H1 (cell line): ENCODE measurements around the gene IL2RA. TPM values are rescaled to one million over a fixed set of nuclear protein-coding genes. Genes with fewer than 3 reads are reported as not detected.

Source experiments
- CTCF ChIA-PET: fragments of 300-600 bp; sonication (Branson Sonifier 250); formaldehyde crosslinking; loops from one replicate; lab custom pipeline; 2021; ENCODE audit not compliant: partially characterized antibody; lab: Charles Lee
- POLR2A ChIA-PET: fragments of 300-600 bp; sonication (Branson Sonifier 250); formaldehyde crosslinking; loops from one replicate; lab custom pipeline; 2021; ENCODE audit warnings: inconsistent platforms; ENCODE audit not compliant: partially characterized antibody; lab: Charles Lee
- DNase-seq, 2 experiments: peaks; one replicate each; pipeline versions ENCODE4 v3.0.0 to v3.0.0-alpha.2; 2010 to 2022; ENCODE audit warnings: low spot score in 2 of 2, low read depth in 1 of 2, mixed read lengths in 1 of 2
- FAIRE-seq: peaks from 2 replicates; lab custom pipeline; 2011; peaks lifted over from hg19 to GRCh38; lab: Jason Lieb, UNC
- H2AFZ ChIP-seq: 2 replicates; pipeline ENCODE4 v1.8.1; 2012; ENCODE audit warnings: low read length, inconsistent platforms
- H2AK5ac ChIP-seq: 2 replicates; pipeline ENCODE4 v1.6.1; 2013; ENCODE audit warnings: low read depth, low read length
- H2BK120ac ChIP-seq: replicated peaks from 2 replicates; pipeline ENCODE3; 2013; ENCODE audit warnings: low read depth, low read length, inconsistent platforms
- H2BK12ac ChIP-seq: 2 replicates; pipeline ENCODE4 v1.6.1; 2013; ENCODE audit warnings: low read depth, low read length
- H2BK15ac ChIP-seq: 2 replicates; pipeline ENCODE4 v1.6.1; 2013; ENCODE audit warnings: low read length
- H2BK20ac ChIP-seq: 2 replicates; pipeline ENCODE4 v1.6.1; 2013; ENCODE audit warnings: low read length
- H2BK5ac ChIP-seq: 2 replicates; pipeline ENCODE4 v1.6.1; 2013; ENCODE audit warnings: low read depth, low read length
- H3K14ac ChIP-seq: 2 replicates; pipeline ENCODE4 v1.6.1; 2013; ENCODE audit warnings: inconsistent platforms; ENCODE audit not compliant: insufficient read length
- H3K18ac ChIP-seq: 2 replicates; pipeline ENCODE4 v1.6.1; 2013; ENCODE audit warnings: low read length; ENCODE audit errors: extremely low read depth
- H3K23ac ChIP-seq: 2 replicates; pipeline ENCODE4 v1.6.1; 2013; ENCODE audit warnings: inconsistent platforms; ENCODE audit not compliant: insufficient read length
- H3K23me2 ChIP-seq: 2 replicates; pipeline ENCODE4 v1.6.1; 2013; ENCODE audit warnings: low read depth, low read length
- H3K27ac ChIP-seq: 2 replicates; pipeline ENCODE4 v1.6.1; 2011; ENCODE audit warnings: low read depth, low read length, inconsistent platforms
- H3K27me3 ChIP-seq, 4 experiments: replicated peaks in 1 of 4; 1 replicate in 1 of 4; 2 replicates in 3 of 4; pipeline versions ENCODE4 v1.6.1 to v1.8.1; 2011 to 2013; ENCODE audit warnings: low read length in 3 of 4, mild to moderate bottlenecking in 3 of 4, inconsistent platforms in 2 of 4, mixed read lengths in 2 of 4, moderate library complexity in 1 of 4; ENCODE audit not compliant: control insufficient read depth in 3 of 4, insufficient read depth in 3 of 4; ENCODE audit errors: extremely low read depth in 1 of 4
- H3K36me3 ChIP-seq, 4 experiments: 2 replicates each; pipeline versions ENCODE4 v1.6.1 to v1.8.1; 2011 to 2013; ENCODE audit warnings: mild to moderate bottlenecking in 4 of 4, low read length in 3 of 4, moderate library complexity in 2 of 4, control low read depth in 1 of 4, inconsistent platforms in 1 of 4; ENCODE audit not compliant: insufficient read depth in 4 of 4, control insufficient read depth in 2 of 4
- H3K4ac ChIP-seq: replicated peaks from 2 replicates; pipeline ENCODE3; 2013; ENCODE audit warnings: low read length, low read depth, mixed read lengths, inconsistent platforms; ENCODE audit not compliant: insufficient read length
- H3K4me1 ChIP-seq, 4 experiments: replicated peaks in 1 of 4; 1 replicate in 1 of 4; 2 replicates in 3 of 4; pipeline versions ENCODE4 v1.6.1 to v1.8.1; 2011 to 2013; ENCODE audit warnings: low read length in 3 of 4, inconsistent platforms in 2 of 4, mixed read lengths in 1 of 4; ENCODE audit not compliant: insufficient read depth in 4 of 4, control insufficient read depth in 3 of 4
- H3K4me2 ChIP-seq, 2 experiments: 2 replicates each; pipeline versions ENCODE4 v1.6.1 to v1.8.1; 2011 to 2013; ENCODE audit warnings: low read depth in 2 of 2, low read length in 2 of 2, control low read depth in 1 of 2, inconsistent platforms in 1 of 2, mild to moderate bottlenecking in 1 of 2; ENCODE audit not compliant: insufficient read depth in 1 of 2
- H3K4me3 ChIP-seq, 4 experiments: fragments of 200-600, 300-600 bp in 1 of 4; sonication (generic), shearing (Covaris generic), sonication (Bioruptor Twin) in 1 of 4; 2 replicates each; pipeline versions ENCODE4 v1.5.1 to v1.8.1; 2011 to 2016; ENCODE audit warnings: low read length in 4 of 4, low read depth in 3 of 4, control low read depth in 2 of 4, inconsistent platforms in 2 of 4, mild to moderate bottlenecking in 2 of 4, mixed read lengths in 1 of 4, moderate library complexity in 1 of 4; ENCODE audit not compliant: insufficient read depth in 2 of 4; ENCODE audit errors: extremely low read depth in 1 of 4
- H3K56ac ChIP-seq: replicated peaks from 2 replicates; pipeline ENCODE3; 2013; ENCODE audit warnings: low read depth, mild to moderate bottlenecking, mixed read lengths, low read length, inconsistent platforms; ENCODE audit not compliant: insufficient read length
- H3K79me1 ChIP-seq: 2 replicates; pipeline ENCODE4 v1.6.1; 2013; ENCODE audit warnings: low read depth, low read length, control low read depth
- H3K79me2 ChIP-seq, 2 experiments: 2 replicates each; pipeline versions ENCODE4 v1.6.1 to v1.8.1; 2012 to 2013; ENCODE audit warnings: low read length in 2 of 2, mild to moderate bottlenecking in 2 of 2, inconsistent platforms in 1 of 2; ENCODE audit not compliant: insufficient read depth in 2 of 2, control insufficient read depth in 1 of 2
- H3K9ac ChIP-seq, 4 experiments: replicated peaks in 1 of 4; 1 replicate in 1 of 4; 2 replicates in 3 of 4; pipeline versions ENCODE4 v1.6.1 to v1.8.1; 2011 to 2013; ENCODE audit warnings: low read depth in 3 of 4, low read length in 3 of 4, control low read depth in 2 of 4, mild to moderate bottlenecking in 2 of 4, moderate library complexity in 2 of 4, inconsistent platforms in 1 of 4; ENCODE audit errors: extremely low read depth in 1 of 4
- H3K9me3 ChIP-seq, 2 experiments: 2 replicates each; pipeline versions ENCODE4 v1.6.1 to v1.8.1; 2012 to 2013; ENCODE audit warnings: mild to moderate bottlenecking in 2 of 2, moderate library complexity in 2 of 2, control low read depth in 1 of 2, inconsistent platforms in 1 of 2, low read depth in 1 of 2, low read length in 1 of 2, mixed read lengths in 1 of 2; ENCODE audit not compliant: insufficient read depth in 2 of 2
- H4K20me1 ChIP-seq, 2 experiments: replicated peaks in 1 of 2; 2 replicates each; pipeline versions ENCODE3 to v1.8.1; 2011 to 2013; ENCODE audit warnings: inconsistent platforms in 2 of 2, low read length in 2 of 2, mild to moderate bottlenecking in 1 of 2; ENCODE audit not compliant: insufficient read depth in 2 of 2, control insufficient read depth in 1 of 2
- H4K5ac ChIP-seq: 2 replicates; pipeline ENCODE4 v1.6.1; 2013; ENCODE audit warnings: low read length, low read depth, mixed read lengths, inconsistent platforms; ENCODE audit not compliant: insufficient read length
- H4K8ac ChIP-seq: 2 replicates; pipeline ENCODE4 v1.8.0; 2013; ENCODE audit warnings: mild to moderate bottlenecking, moderate library complexity, low read length, inconsistent platforms; ENCODE audit not compliant: insufficient read depth; ENCODE audit errors: extremely low read depth
- H4K91ac ChIP-seq: replicated peaks from 2 replicates; pipeline ENCODE3; 2013; ENCODE audit warnings: low read length, mixed read lengths, inconsistent platforms; ENCODE audit not compliant: insufficient read length
- BACH1 ChIP-seq: IDR thresholded peaks from 2 replicates; pipeline ENCODE4 v1.6.1; 2012; ENCODE audit warnings: low read length, improper control_type of control experiment
- CHD1 ChIP-seq: IDR thresholded peaks from 2 replicates; pipeline ENCODE4 v1.6.1; 2012; ENCODE audit warnings: low read depth, low read length, improper control_type of control experiment
- CREB1 ChIP-seq: IDR thresholded peaks from 2 replicates; pipeline ENCODE4 v1.6.1; 2012; ENCODE audit warnings: inconsistent platforms
- CTBP2 ChIP-seq: IDR thresholded peaks from 2 replicates; pipeline ENCODE4 v1.7.0; 2011; ENCODE audit warnings: borderline replicate concordance, mild to moderate bottlenecking, moderate library complexity, mixed read lengths, low read length; ENCODE audit not compliant: insufficient read depth, insufficient read length
- HDAC2 ChIP-seq, 2 experiments: fragments of 300-600 bp in 1 of 2; sonication (generic) in 1 of 2; IDR thresholded peaks; 2 replicates each; pipeline ENCODE4 v1.6.1; 2011 to 2012; ENCODE audit warnings: low read depth in 2 of 2, low read length in 2 of 2, mild to moderate bottlenecking in 2 of 2, moderate library complexity in 2 of 2, borderline replicate concordance in 1 of 2, inconsistent platforms in 1 of 2
- KDM1A ChIP-seq: fragments of 200-600, 300-600 bp; sonication (generic); IDR thresholded peaks from 2 replicates; pipeline ENCODE4 v1.7.1; 2016; ENCODE audit warnings: mild to moderate bottlenecking, low read length, borderline replicate concordance
- RNF2 ChIP-seq: fragments of 200-900, 300-1000 bp; sonication (generic); IDR thresholded peaks from 2 replicates; pipeline ENCODE4 v1.7.1; 2016; ENCODE audit warnings: borderline replicate concordance, low read depth, mild to moderate bottlenecking, antibody characterized with exemption, low read length; ENCODE audit not compliant: poor library complexity, severe bottlenecking; ENCODE audit errors: missing control alignments
- SP1 ChIP-seq: IDR thresholded peaks from 2 replicates; pipeline ENCODE4 v1.6.1; 2011; ENCODE audit warnings: low read depth, low read length
- SRF ChIP-seq: IDR thresholded peaks from 2 replicates; pipeline ENCODE4 v1.6.1; 2011; ENCODE audit warnings: mild to moderate bottlenecking, low read depth, low read length, moderate library complexity
- TEAD4 ChIP-seq: IDR thresholded peaks from 2 replicates; pipeline ENCODE4 v1.6.1; 2012; ENCODE audit warnings: low read depth, low read length, inconsistent platforms, mixed read lengths
- YY1 ChIP-seq: IDR thresholded peaks from 2 replicates; pipeline ENCODE4 v1.6.1; 2011; ENCODE audit warnings: low read depth, mild to moderate bottlenecking, low read length
- WGBS, 2 experiments: shearing (Covaris generic) in 1 of 2; methylation state at CpG; one replicate each; pipeline versions ENCODE4 v1.1.6 to v1.1.7; 2013 to 2015; ENCODE audit warnings: low lambda C conversion rate in 2 of 2, mixed read lengths in 2 of 2, inconsistent platforms in 1 of 2, low coverage in 1 of 2, missing lambda C conversion rate in 1 of 2; ENCODE audit not compliant: insufficient replicate concordance in 2 of 2, insufficient coverage in 1 of 2, insufficient read length in 1 of 2; ENCODE audit errors: extremely low coverage in 1 of 2, missing lambda C conversion rate in 1 of 2; 5-methylcytosine and 5-hydroxymethylcytosine counted together
- polyA plus RNA-seq, 7 experiments: library from polyadenylated mRNA; depleted of rRNA in 3 of 7; stranded (reverse) in 5 of 7; unstranded in 2 of 7; fragments of >200 nt in 5 of 7; fragments of 200-250 nt in 2 of 7; gene quantifications; 1 replicate in 5 of 7; 2 replicates in 1 of 7; 4 replicates in 1 of 7; pipeline versions ENCODE4 v1.2.1 to v1.2.3, GENCODE V29; 2011 to 2013; ENCODE audit warnings: missing spikeins in 2 of 7, mixed read lengths in 2 of 7
- total RNA-seq: library from RNA; stranded (reverse); fragmentation: NEBNext Ultra II Directional; extraction: Animal tissue kit (Norgen Biotek cat#: 25700); gene quantifications from 2 replicates; pipeline ENCODE4 v1.2.1, GENCODE V29; 2021

Gene IL2RA
- total and polyA plus RNA-seq, 2 of the 8 experiments (the other 6 are each of a cell fraction or from before 2014, with no cell fraction given), result not detected

GRCh38 chr10:6108631-6109443, 46.7 kb upstream of the IL2RA start:
- H3K27me3 ChIP-seq, result no peaks in the 10 kb centered on the region
- no peak overlapping the region for H2BK15ac ChIP-seq
- no peaks in the 10 kb centered on the region for H3K23me2 ChIP-seq
- no peak overlapping the region for H3K9ac ChIP-seq
- no peaks in the 10 kb centered on the region for H3K9me3 ChIP-seq
- no peak overlapping the region for H4K8ac ChIP-seq
- H4K5ac ChIP-seq, result no peak overlapping the region
- peaks cover 9 to 14% of the 10 kb centered on the region in 2 experiments for H4K20me1 ChIP-seq
- H3K27ac ChIP-seq, result no peak overlapping the region
- H4K91ac ChIP-seq, result no peak overlapping the region
- H3K4me1 ChIP-seq, result peaks cover 4 to 21% (median 10%) of the 10 kb centered on the region in 4 experiments; a peak in 4 of 7 replicates
- peak overlapping the region; percentile 6 to 31; a peak in 2 of 4 replicates for H3K4me2 ChIP-seq
- 14% methylated on average over 12 of the region's 12 CpGs; no CpG with 5 or more reads in 1 of the 2 experiments for WGBS, 2 experiments
- H2BK12ac ChIP-seq, result no peak overlapping the region
- no peak overlapping the region for H3K4ac ChIP-seq
- no peak overlapping the region for H3K56ac ChIP-seq
- H2BK20ac ChIP-seq, result no peak overlapping the region
- POLR2A ChIA-PET, result interaction anchor here (1.6 kb wide), 1 partner anchor 94 kb away, joined by 10 read pairs; the partner anchor contains the start of gene PFKFB3
- peak overlapping the region in 1 of 4 experiments; percentile 19; a peak in 1 of 8 replicates for H3K4me3 ChIP-seq
- no peak overlapping the region for H2BK5ac ChIP-seq
- H3K23ac ChIP-seq, result no peak overlapping the region
- peaks cover 0 to 13% of the 10 kb centered on the region in 2 experiments; a peak in 2 of 4 replicates for H3K79me2 ChIP-seq
- peak; percentile 87 for FAIRE-seq
- CTCF ChIA-PET, result interaction anchor here (0.8 to 3.2 kb wide), 9 partner anchors 13 to 293 kb away, joined by 3 to 21 read pairs (median 6); no protein-coding TSS in a partner anchor
- H3K36me3 ChIP-seq, result peaks cover 16 to 67% (median 44%) of the 10 kb centered on the region in 4 experiments
- no peak overlapping the region for H2BK120ac ChIP-seq
- DNase-seq, result peak in 1 of 2 experiments; percentile 49
- H3K79me1 ChIP-seq, result peaks cover 3% of the 10 kb centered on the region; the same call in 1 of the 2 replicates
- no peak overlapping the region for H2AK5ac ChIP-seq
- no peak overlapping the region for H2AFZ ChIP-seq
- H3K18ac ChIP-seq, result no peak overlapping the region
- H3K14ac ChIP-seq, result no peak overlapping the region
- TF ChIP-seq TEAD4, result 0 out of 2 replicates have a peak, but pooled peaks have one; percentile 11
- TF ChIP-seq HDAC2 (IDR thresholded peaks at IDR 0.05; ENCODE audit: borderline replicate concordance in 1 of 2, low read depth in 2 of 2, low read length in 2 of 2), result 0 out of 4 replicates have a peak, but pooled peaks of 1 of the 2 experiments have one; percentile 58
- no peak for TF ChIP-seq SRF
- TF ChIP-seq KDM1A, result no peak
- no peak for TF ChIP-seq CREB1
- no peak for TF ChIP-seq RNF2
- TF ChIP-seq SP1, result 0 out of 2 replicates have a peak, but pooled peaks have one; percentile 31
- no peak for TF ChIP-seq CHD1
- 0 out of 2 replicates have a peak, but pooled peaks have one; percentile 21 for TF ChIP-seq BACH1
- TF ChIP-seq CTBP2, result no peak
- TF ChIP-seq YY1, result no peak
